ENCODE measurements around the gene SERPINA10.

Gene SERPINA10

GRCh38 chr14:94292872-94293577 lies at the start of gene SERPINA10:
TSS of gene SERPINA10 (minus strand) at chr14:94293268. CDS start at chr14:94290593, 2,675 bp downstream.
- Histone ChIP-seq H3K27me3 (no peaks in the 10 kb centered on the region), H3K9me3 (no peaks in the 10 kb centered on the region), H3K4me2 (no peak within 1 kb of the TSS), H4K20me1 (no peaks in the 10 kb centered on the region), H3K4me3 (no peak within 1 kb of the TSS), H3K9ac (no peak within 1 kb of the TSS), H3K36me3 (no peaks in the 10 kb centered on the region), H3K27ac (no peak within 1 kb of the TSS), H3K4me1 (no peaks in the 10 kb centered on the region)
- TF ChIP-seq Cebpa-rat (IDR thresholded peaks at IDR 0.05) = no peak

GRCh38 chr14:94342334-94342934 lies 49.4 kb upstream of the SERPINA10 start:
- no peak for TF ChIP-seq Cebpa-rat (IDR thresholded peaks at IDR 0.05)
- no peaks in the 10 kb centered on the region for H3K9me3 ChIP-seq
- no peaks in the 10 kb centered on the region for H3K27me3 ChIP-seq
- H3K27ac ChIP-seq = no peak overlapping the region
- H3K9ac ChIP-seq = no peak overlapping the region
- H3K36me3 ChIP-seq = no peaks in the 10 kb centered on the region
- no peak overlapping the region for H3K4me3 ChIP-seq
- peak overlapping the region; percentile 19; the same call in 1 of the 2 replicates for H3K4me2 ChIP-seq
- no peaks in the 10 kb centered on the region for H4K20me1 ChIP-seq
- peaks cover 26% of the 10 kb centered on the region for H3K4me1 ChIP-seq

GRCh38 chr14:94341656-94342333 lies 48.7 kb upstream of the SERPINA10 start:
- Histone ChIP-seq H3K36me3 (no peaks in the 10 kb centered on the region), H3K9me3 (no peaks in the 10 kb centered on the region), H3K4me1 (peaks cover 19% of the 10 kb centered on the region), H3K9ac (no peak overlapping the region), H3K27ac (no peak overlapping the region), H3K27me3 (no peaks in the 10 kb centered on the region), H3K4me2 (peak overlapping the region; percentile 19; the same call in 1 of the 2 replicates), H3K4me3 (no peak overlapping the region), H4K20me1 (no peaks in the 10 kb centered on the region)
- TF ChIP-seq Cebpa-rat (IDR thresholded peaks at IDR 0.05) = no peak

GRCh38 chr14:94340533-94340932 lies 47.5 kb upstream of the SERPINA10 start:
- H3K9me3 ChIP-seq = no peaks in the 10 kb centered on the region
- peaks cover 7% of the 10 kb centered on the region for H3K4me1 ChIP-seq
- H4K20me1 ChIP-seq = no peaks in the 10 kb centered on the region
- no peak for TF ChIP-seq Cebpa-rat (IDR thresholded peaks at IDR 0.05)
- no peaks in the 10 kb centered on the region for H3K27me3 ChIP-seq
- no peak overlapping the region for H3K4me2 ChIP-seq
- H3K9ac ChIP-seq = no peak overlapping the region
- no peak overlapping the region for H3K27ac ChIP-seq
- H3K36me3 ChIP-seq = no peaks in the 10 kb centered on the region
- H3K4me3 ChIP-seq = no peak overlapping the region

GRCh38 chr14:94338023-94338422 lies 45.0 kb upstream of the SERPINA10 start:
- Histone ChIP-seq H3K9ac (no peak overlapping the region), H3K4me3 (no peak overlapping the region), H3K9me3 (no peaks in the 10 kb centered on the region), H3K36me3 (no peaks in the 10 kb centered on the region), H3K27me3 (no peaks in the 10 kb centered on the region), H3K27ac (no peak overlapping the region), H3K4me1 (no peaks in the 10 kb centered on the region), H4K20me1 (no peaks in the 10 kb centered on the region), H3K4me2 (no peak overlapping the region)
- TF ChIP-seq Cebpa-rat (IDR thresholded peaks at IDR 0.05) = no peak

- no peak overlapping the region for H3K4me3 ChIP-seq
- no peak overlapping the region for H3K9ac ChIP-seq
- no peaks in the 10 kb centered on the region for H3K9me3 ChIP-seq
- no peaks in the 10 kb centered on the region for H4K20me1 ChIP-seq
- no peak for TF ChIP-seq Cebpa-rat (IDR thresholded peaks at IDR 0.05)
- H3K27ac ChIP-seq = no peak overlapping the region
- no peaks in the 10 kb centered on the region for H3K4me1 ChIP-seq
- no peak overlapping the region for H3K4me2 ChIP-seq
- H3K27me3 ChIP-seq = no peaks in the 10 kb centered on the region
- no peaks in the 10 kb centered on the region for H3K36me3 ChIP-seq
Measured at GRCh38 chr14:94337274-94337673, 44.2 kb upstream of the SERPINA10 start.

GRCh38 chr14:94334872-94335271 lies 41.8 kb upstream of the SERPINA10 start:
- no peak overlapping the region for H3K4me2 ChIP-seq
- H3K27ac ChIP-seq = no peak overlapping the region
- H3K36me3 ChIP-seq = no peaks in the 10 kb centered on the region
- H3K27me3 ChIP-seq = no peaks in the 10 kb centered on the region
- no peaks in the 10 kb centered on the region for H3K4me1 ChIP-seq
- no peak overlapping the region for H3K9ac ChIP-seq
- no peak for TF ChIP-seq Cebpa-rat (IDR thresholded peaks at IDR 0.05)
- H4K20me1 ChIP-seq = no peaks in the 10 kb centered on the region
- H3K4me3 ChIP-seq = no peak overlapping the region
- no peaks in the 10 kb centered on the region for H3K9me3 ChIP-seq

- Histone ChIP-seq H3K27ac (no peak overlapping the region), H3K4me1 (no peaks in the 10 kb centered on the region), H3K9me3 (no peaks in the 10 kb centered on the region), H3K36me3 (no peaks in the 10 kb centered on the region), H3K4me2 (no peak overlapping the region), H3K4me3 (no peak overlapping the region), H3K9ac (no peak overlapping the region), H3K27me3 (no peaks in the 10 kb centered on the region), H4K20me1 (no peaks in the 10 kb centered on the region)
- TF ChIP-seq Cebpa-rat (IDR thresholded peaks at IDR 0.05) = no peak
Measured at GRCh38 chr14:94332587-94332986, 39.5 kb upstream of the SERPINA10 start.

GRCh38 chr14:94332063-94332583 lies 39.1 kb upstream of the SERPINA10 start:
- Histone ChIP-seq H3K9me3 (no peaks in the 10 kb centered on the region), H3K27ac (no peak overlapping the region), H3K36me3 (no peaks in the 10 kb centered on the region), H3K27me3 (no peaks in the 10 kb centered on the region), H3K4me3 (no peak overlapping the region), H3K4me2 (no peak overlapping the region), H4K20me1 (no peaks in the 10 kb centered on the region), H3K9ac (no peak overlapping the region), H3K4me1 (no peaks in the 10 kb centered on the region)
- no peak for TF ChIP-seq Cebpa-rat (IDR thresholded peaks at IDR 0.05)

GRCh38 chr14:94331462-94331861 lies 38.4 kb upstream of the SERPINA10 start:
- no peak overlapping the region for H3K9ac ChIP-seq
- no peak overlapping the region for H3K4me3 ChIP-seq
- no peaks in the 10 kb centered on the region for H3K4me1 ChIP-seq
- H3K4me2 ChIP-seq = no peak overlapping the region
- no peaks in the 10 kb centered on the region for H3K36me3 ChIP-seq
- no peak for TF ChIP-seq Cebpa-rat (IDR thresholded peaks at IDR 0.05)
- H4K20me1 ChIP-seq = no peaks in the 10 kb centered on the region
- H3K27ac ChIP-seq = no peak overlapping the region
- H3K27me3 ChIP-seq = no peaks in the 10 kb centered on the region
- no peaks in the 10 kb centered on the region for H3K9me3 ChIP-seq
